Astrocyte (in vitro differentiated cells and primary cell): Measurements from ENCODE around the gene CTSD. TPM values are rescaled to one million over a fixed set of nuclear protein-coding genes. Genes with fewer than 3 reads are reported as not detected.

Experiments
- DNase-seq: peaks from one replicate; pipeline ENCODE4 v3.0.0-alpha.2; 2010; ENCODE audit warnings: low read depth
- FAIRE-seq: peaks from 2 replicates; lab custom pipeline; 2011; peaks lifted over from hg19 to GRCh38; lab: Jason Lieb, UNC
- H2AFZ ChIP-seq: 2 replicates; pipeline ENCODE4 v1.6.0; 2012; ENCODE audit warnings: low read depth, low read length, inconsistent platforms
- H3K27ac ChIP-seq: 2 replicates; pipeline ENCODE4 v1.5.1; 2011; ENCODE audit warnings: low read depth, low read length, inconsistent platforms
- H3K27me3 ChIP-seq: 2 replicates; pipeline ENCODE4 v1.6.0; 2011; ENCODE audit warnings: low read length, inconsistent platforms; ENCODE audit not compliant: insufficient read depth
- H3K36me3 ChIP-seq: 2 replicates; pipeline ENCODE4 v1.5.1; 2011; ENCODE audit warnings: low read length, inconsistent platforms; ENCODE audit not compliant: insufficient read depth
- H3K4me1 ChIP-seq: 2 replicates; pipeline ENCODE4 v1.5.1; 2011; ENCODE audit warnings: low read length, inconsistent platforms; ENCODE audit not compliant: insufficient read depth
- H3K4me2 ChIP-seq: 2 replicates; pipeline ENCODE4 v1.6.0; 2012; ENCODE audit warnings: low read length, inconsistent platforms
- H3K4me3 ChIP-seq: 2 replicates; pipeline ENCODE4 v1.5.1; 2011; ENCODE audit warnings: low read depth, mild to moderate bottlenecking, low read length, inconsistent platforms; ENCODE audit not compliant: insufficient read depth
- H3K79me2 ChIP-seq: 2 replicates; pipeline ENCODE4 v1.6.0; 2012; ENCODE audit warnings: mild to moderate bottlenecking, low read length, inconsistent platforms; ENCODE audit not compliant: insufficient read depth
- H3K9ac ChIP-seq: 2 replicates; pipeline ENCODE4 v1.6.0; 2012; ENCODE audit warnings: mild to moderate bottlenecking, low read length, inconsistent platforms
- H3K9me3 ChIP-seq: 2 replicates; pipeline ENCODE4 v1.5.1; 2012; ENCODE audit warnings: low read depth, mild to moderate bottlenecking, low read length, inconsistent platforms; ENCODE audit not compliant: insufficient read depth
- H4K20me1 ChIP-seq: 2 replicates; pipeline ENCODE4 v1.6.0; 2012; ENCODE audit warnings: low read length, inconsistent platforms; ENCODE audit not compliant: insufficient read depth
- H3K27ac Mint-ChIP-seq: one replicate; pipeline ENCODE4 v1.8.0; 2021; ENCODE audit warnings: mild to moderate bottlenecking, mixed read lengths; ENCODE audit not compliant: unreplicated experiment
- H3K27me3 Mint-ChIP-seq: one replicate; pipeline ENCODE4 v1.8.0; 2021; ENCODE audit warnings: low read depth, mixed read lengths; ENCODE audit not compliant: unreplicated experiment
- H3K36me3 Mint-ChIP-seq: one replicate; pipeline ENCODE4 v1.8.0; 2021; ENCODE audit warnings: low read depth, mixed read lengths; ENCODE audit not compliant: unreplicated experiment
- H3K4me1 Mint-ChIP-seq: one replicate; pipeline ENCODE4 v1.8.0; 2021; ENCODE audit warnings: low read depth, mixed read lengths; ENCODE audit not compliant: unreplicated experiment
- H3K4me3 Mint-ChIP-seq: one replicate; pipeline ENCODE4 v1.8.0; 2021; ENCODE audit warnings: mild to moderate bottlenecking, moderate library complexity, mixed read lengths; ENCODE audit not compliant: unreplicated experiment
- H3K9me3 Mint-ChIP-seq: one replicate; pipeline ENCODE4 v1.8.0; 2021; ENCODE audit warnings: mild to moderate bottlenecking, mixed read lengths; ENCODE audit not compliant: unreplicated experiment
- EZH2 ChIP-seq: IDR thresholded peaks from 2 replicates; pipeline ENCODE4 v1.6.1; 2012; ENCODE audit warnings: mild to moderate bottlenecking, low read length, inconsistent platforms; ENCODE audit not compliant: insufficient read depth
- total RNA-seq: library from RNA; stranded (reverse); gene quantifications from 2 replicates; pipeline ENCODE4 v1.2.1, GENCODE V29; 2021
- TF ChIP-seq, protein P1 (sequence below): IDR thresholded peaks from 2 replicates; pipeline ENCODE4 v1.5.1; 2011; ENCODE audit warnings: low read depth, mild to moderate bottlenecking, inconsistent platforms, low read length, moderate library complexity; ENCODE audit not compliant: insufficient read depth

CTSD gene
- total RNA-seq, 1 donor from 2014 or later: 290 TPM

DNA sequence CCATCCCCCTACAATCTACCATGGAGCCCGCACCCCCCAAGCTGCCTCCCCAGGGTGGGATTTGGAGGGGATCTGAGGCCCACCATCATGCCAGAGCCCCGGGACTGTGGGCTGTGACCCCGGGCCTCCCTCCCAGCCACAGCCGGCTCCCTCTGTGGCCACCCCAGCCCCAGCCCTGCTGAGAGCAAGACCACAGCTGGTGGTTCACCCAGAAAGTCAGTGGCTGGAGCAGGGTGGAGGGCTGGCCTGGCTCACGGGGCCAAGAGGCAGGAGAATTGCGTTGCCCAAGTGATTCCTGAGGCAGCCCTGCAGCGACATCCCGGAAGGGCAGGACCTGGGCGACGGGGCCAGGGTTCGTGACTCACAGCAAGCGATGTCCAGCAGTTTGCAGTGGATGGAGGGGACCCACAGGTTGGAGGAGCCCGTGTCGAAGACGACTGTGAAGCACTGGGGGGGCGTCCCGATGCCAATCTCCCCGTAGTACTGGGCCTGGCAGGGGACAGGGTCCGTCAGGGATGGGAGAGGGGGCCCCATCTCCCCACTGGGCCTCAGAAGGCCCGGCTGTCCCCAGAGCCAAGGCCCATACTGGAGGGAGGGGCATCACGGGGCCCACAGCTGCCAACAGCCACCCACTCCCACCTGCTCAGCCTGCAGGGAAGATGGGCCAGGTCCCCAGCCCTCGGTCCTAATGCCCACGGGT is 4.4 kb downstream of the CTSD start:
- no peak overlapping the region for H3K4me3 ChIP-seq
- Mint-ChIP-seq H3K4me1 (peaks cover 13% of the 10 kb centered on the region), H3K27me3 (no peaks in the 10 kb centered on the region), H3K4me3 (no peak overlapping the region), H3K36me3 (peaks cover 8% of the 10 kb centered on the region), H3K27ac (no peak overlapping the region), H3K9me3 (no peaks in the 10 kb centered on the region)
- H3K27ac ChIP-seq: no peak overlapping the region
- H3K9ac ChIP-seq: no peak overlapping the region
- H3K9me3 ChIP-seq: no peaks in the 10 kb centered on the region
- H3K27me3 ChIP-seq: no peaks in the 10 kb centered on the region
- H2AFZ ChIP-seq: no peak overlapping the region
- TF ChIP-seq, protein P1, sequence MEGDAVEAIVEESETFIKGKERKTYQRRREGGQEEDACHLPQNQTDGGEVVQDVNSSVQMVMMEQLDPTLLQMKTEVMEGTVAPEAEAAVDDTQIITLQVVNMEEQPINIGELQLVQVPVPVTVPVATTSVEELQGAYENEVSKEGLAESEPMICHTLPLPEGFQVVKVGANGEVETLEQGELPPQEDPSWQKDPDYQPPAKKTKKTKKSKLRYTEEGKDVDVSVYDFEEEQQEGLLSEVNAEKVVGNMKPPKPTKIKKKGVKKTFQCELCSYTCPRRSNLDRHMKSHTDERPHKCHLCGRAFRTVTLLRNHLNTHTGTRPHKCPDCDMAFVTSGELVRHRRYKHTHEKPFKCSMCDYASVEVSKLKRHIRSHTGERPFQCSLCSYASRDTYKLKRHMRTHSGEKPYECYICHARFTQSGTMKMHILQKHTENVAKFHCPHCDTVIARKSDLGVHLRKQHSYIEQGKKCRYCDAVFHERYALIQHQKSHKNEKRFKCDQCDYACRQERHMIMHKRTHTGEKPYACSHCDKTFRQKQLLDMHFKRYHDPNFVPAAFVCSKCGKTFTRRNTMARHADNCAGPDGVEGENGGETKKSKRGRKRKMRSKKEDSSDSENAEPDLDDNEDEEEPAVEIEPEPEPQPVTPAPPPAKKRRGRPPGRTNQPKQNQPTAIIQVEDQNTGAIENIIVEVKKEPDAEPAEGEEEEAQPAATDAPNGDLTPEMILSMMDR: no peak
- no peak for TF ChIP-seq EZH2
- H4K20me1 ChIP-seq: peaks cover 48% of the 10 kb centered on the region
- H3K79me2 ChIP-seq: peaks cover 27% of the 10 kb centered on the region
- H3K36me3 ChIP-seq: no peaks in the 10 kb centered on the region
- FAIRE-seq: no peak
- H3K4me2 ChIP-seq: no peak overlapping the region
- DNase-seq: no peak
- peaks cover 38% of the 10 kb centered on the region for H3K4me1 ChIP-seq

GRCh38 chr11:1758611-1759150 is 5.0 kb downstream of the CTSD start:
- no peaks in the 10 kb centered on the region for H3K27me3 ChIP-seq
- H3K4me3 ChIP-seq: no peak overlapping the region
- peaks cover 27% of the 10 kb centered on the region for H3K79me2 ChIP-seq
- no peaks in the 10 kb centered on the region for H3K36me3 ChIP-seq
- Mint-ChIP-seq H3K27ac (no peak overlapping the region), H3K4me1 (peaks cover 13% of the 10 kb centered on the region), H3K9me3 (no peaks in the 10 kb centered on the region), H3K4me3 (no peak overlapping the region), H3K36me3 (peaks cover 8% of the 10 kb centered on the region), H3K27me3 (no peaks in the 10 kb centered on the region)
- peaks cover 48% of the 10 kb centered on the region for H4K20me1 ChIP-seq
- H3K4me1 ChIP-seq: peaks cover 34% of the 10 kb centered on the region
- H3K9me3 ChIP-seq: no peaks in the 10 kb centered on the region
- no peak overlapping the region for H3K4me2 ChIP-seq
- no peak overlapping the region for H3K27ac ChIP-seq
- no peak for TF ChIP-seq EZH2
- no peak for DNase-seq
- no peak overlapping the region for H2AFZ ChIP-seq
- no peak overlapping the region for H3K9ac ChIP-seq
- FAIRE-seq: no peak

GRCh38 chr11:1757861-1758610 is 5.7 kb downstream of the CTSD start:
- Histone ChIP-seq H3K9ac (no peak overlapping the region), H3K36me3 (no peaks in the 10 kb centered on the region), H3K4me1 (peaks cover 30% of the 10 kb centered on the region), H3K79me2 (peaks cover 20% of the 10 kb centered on the region), H2AFZ (no peak overlapping the region), H3K27ac (no peak overlapping the region), H4K20me1 (peaks cover 48% of the 10 kb centered on the region), H3K4me2 (no peak overlapping the region), H3K9me3 (no peaks in the 10 kb centered on the region), H3K4me3 (no peak overlapping the region), H3K27me3 (no peaks in the 10 kb centered on the region)
- Mint-ChIP-seq H3K4me1 (peaks cover 16% of the 10 kb centered on the region), H3K9me3 (no peaks in the 10 kb centered on the region), H3K4me3 (no peak overlapping the region), H3K27me3 (no peaks in the 10 kb centered on the region), H3K36me3 (peaks cover 8% of the 10 kb centered on the region), H3K27ac (no peak overlapping the region)
- DNase-seq: no peak
- FAIRE-seq: no peak
- TF ChIP-seq, protein P1: no peak
- TF ChIP-seq EZH2: no peak
